NOMO-1 treated with DMSO at 0.1 percent for 48 hours (cell line): ENCODE results near the gene DNAH17.

Experiments
- DNase-seq: peaks from one replicate; lab custom pipeline; 2025; ENCODE audit not compliant: unreplicated experiment; lab: John Stamatoyannopoulos, UW

Gene DNAH17

GRCh38 chr17:78396441-78397337 is 180.5 kb downstream of the DNAH17 start:
- DNase-seq, result no peak

GRCh38 chr17:78395155-78395554 is 182.0 kb downstream of the DNAH17 start:
- no peak for DNase-seq

GRCh38 chr17:78394209-78394608 is 183.0 kb downstream of the DNAH17 start:
- DNase-seq, result no peak

- no peak for DNase-seq
These were observed 183.6 kb downstream of the DNAH17 start for GRCh38 chr17:78393575-78393974.

- DNase-seq, result no peak
These were observed 184.9 kb downstream of the DNAH17 start for GRCh38 chr17:78392295-78392694.

GRCh38 chr17:78391843-78392242 is 185.4 kb downstream of the DNAH17 start:
- no peak for DNase-seq

- no peak for DNase-seq
These were observed 186.2 kb downstream of the DNAH17 start for GRCh38 chr17:78391051-78391431.

GRCh38 chr17:78390241-78391050 is 186.8 kb downstream of the DNAH17 start:
- DNase-seq, result no peak

- DNase-seq, result peak; percentile 92
These were observed 188.9 kb downstream of the DNAH17 start for GRCh38 chr17:78387977-78388941.

- DNase-seq, result peak; percentile 30
These were observed 192.6 kb downstream of the DNAH17 start for GRCh38 chr17:78384479-78385175.

GRCh38 chr17:78383725-78384471 is 193.3 kb downstream of the DNAH17 start:
- DNase-seq, result peak; percentile 88

GRCh38 chr17:78381601-78382232 is 195.5 kb downstream of the DNAH17 start:
- peak; percentile 91 for DNase-seq

GRCh38 chr17:78380370-78380769 is 196.8 kb downstream of the DNAH17 start:
- DNase-seq, result no peak

- DNase-seq, result peak; percentile 7
These were observed 198.1 kb downstream of the DNAH17 start for GRCh38 chr17:78379131-78379491.

GRCh38 chr17:78378225-78379130 is 198.7 kb downstream of the DNAH17 start, which contains the start of gene PGS1:
PGS1 (plus strand) TSS chr17:78378649; CDS start chr17:78378666, 17 bp downstream.
- peak; percentile 57 for DNase-seq

GRCh38 chr17:78377858-78378224 is 199.4 kb downstream of the DNAH17 start:
- no peak for DNase-seq

- DNase-seq, result no peak
These were observed 201.0 kb downstream of the DNAH17 start for GRCh38 chr17:78376161-78376560.
